HepG2 (cell line): ENCODE data around the gene CIAO3. TPM values are rescaled to one million over a fixed set of nuclear protein-coding genes. Genes with fewer than 3 reads are reported as not detected.

Source experiments
- ATAC-seq: fragments of 200-7000 bp; cut with Tn5 transposase; 3 replicates; pipeline ENCODE4 v1.9.1; 2020; ENCODE audit warnings: mild to moderate bottlenecking, moderate library complexity
- Bru-seq: library from RNA; stranded (reverse); fragments of 400-500 nt; gene quantifications from one replicate; lab custom pipeline; 2021; lab: Mats Ljungman, UMichigan
- BruChase-seq, 2 experiments: library from RNA; stranded (reverse); fragments of 400-500 nt; gene quantifications; one replicate each; lab custom pipeline; 2021; lab: Mats Ljungman, UMichigan
- BruUV-seq: library from RNA; stranded (reverse); fragments of 400-500 nt; replicated peaks from 2 replicates; lab custom pipeline; 2021; lab: Mats Ljungman, UMichigan
- CTCF ChIA-PET: fragments of 300-600 bp; formaldehyde crosslinking; extraction: SDS; loops from one replicate; lab custom pipeline; 2021; ENCODE audit warnings: low total read pairs, inconsistent platforms, low intra/inter-chr PET ratio; lab: Yijun Ruan, JAX
- POLR2A ChIA-PET: fragments of 350-600 bp; sonication (Branson Sonifier 250); formaldehyde crosslinking; loops from one replicate; lab custom pipeline; 2020; ENCODE audit warnings: antibody characterized with exemption, inconsistent platforms; lab: Yijun Ruan, JAX
- DNase-seq: peaks from one replicate; pipeline ENCODE4 v3.0.0-alpha.2; 2015; ENCODE audit warnings: low spot score
- FAIRE-seq: peaks from 3 replicates; lab custom pipeline; 2011; peaks lifted over from hg19 to GRCh38; lab: Jason Lieb, UNC
- H2AFZ ChIP-seq: one replicate; pipeline ENCODE4 v1.6.1; 2011; ENCODE audit warnings: low read length, inconsistent platforms
- H3K27ac ChIP-seq: fragments of 300-600 bp; 3 replicates; pipeline ENCODE4 v1.8.0; 2011; ENCODE audit warnings: mixed run types, mild to moderate bottlenecking, mixed read lengths, low read length, inconsistent platforms; ENCODE audit not compliant: insufficient read depth; ENCODE audit errors: extremely low read length
- H3K27me3 ChIP-seq, 2 experiments: fragments of 200-600 bp in 1 of 2; 2 replicates in 1 of 2; 3 replicates in 1 of 2; pipeline versions ENCODE4 v1.6.0 to v1.8.0; 2011; ENCODE audit warnings: low read length in 2 of 2, mild to moderate bottlenecking in 2 of 2, moderate library complexity in 2 of 2, inconsistent platforms in 1 of 2; ENCODE audit not compliant: insufficient read depth in 2 of 2, control insufficient read depth in 1 of 2
- H3K36me3 ChIP-seq, 2 experiments: fragments of 200-600 bp in 1 of 2; replicated peaks in 1 of 2; 2 replicates in 1 of 2; 3 replicates in 1 of 2; pipeline versions ENCODE4 v1.5.1 to v1.8.0; 2011; ENCODE audit warnings: low read length in 2 of 2, inconsistent platforms in 1 of 2; ENCODE audit not compliant: insufficient read depth in 2 of 2, control insufficient read depth in 1 of 2
- H3K4me1 ChIP-seq: 2 replicates; pipeline ENCODE4 v1.5.1; 2012; ENCODE audit warnings: low read length, inconsistent platforms; ENCODE audit not compliant: insufficient read depth
- H3K4me2 ChIP-seq: 2 replicates; pipeline ENCODE4 v1.6.0; 2011; ENCODE audit warnings: low read depth, low read length, inconsistent platforms
- H3K4me3 ChIP-seq, 3 experiments: fragments of 200-600 bp in 1 of 3; sonication (generic), shearing (Covaris generic) in 1 of 3; replicated peaks in 1 of 3; 2 replicates each; pipeline ENCODE4 v1.5.1; 2011 to 2016; ENCODE audit warnings: low read length in 3 of 3, inconsistent platforms in 2 of 3, low read depth in 2 of 3, mild to moderate bottlenecking in 2 of 3, control low read depth in 1 of 3, mixed read lengths in 1 of 3; ENCODE audit not compliant: insufficient read depth in 1 of 3
- H3K79me2 ChIP-seq: one replicate; pipeline ENCODE4 v1.6.1; 2011; ENCODE audit warnings: low read length, inconsistent platforms; ENCODE audit not compliant: insufficient read depth
- H3K9ac ChIP-seq: 2 replicates; pipeline ENCODE4 v1.6.0; 2011; ENCODE audit warnings: mild to moderate bottlenecking, low read depth, low read length, inconsistent platforms; ENCODE audit not compliant: insufficient read depth
- H3K9me3 ChIP-seq: 2 replicates; pipeline ENCODE4 v1.5.1; 2012; ENCODE audit warnings: mild to moderate bottlenecking, low read length
- H4K20me1 ChIP-seq: 2 replicates; pipeline ENCODE4 v1.6.0; 2011; ENCODE audit warnings: inconsistent platforms, mild to moderate bottlenecking, low read length, moderate library complexity; ENCODE audit not compliant: insufficient read depth
- ELF4 ChIP-seq: sonication (generic); formaldehyde crosslinking; IDR thresholded peaks from 2 replicates; pipeline ENCODE4 v1.5.0; 2020; ENCODE audit warnings: missing genetic modification reagents, mild to moderate bottlenecking, moderate library complexity, borderline replicate concordance
- FOXA3 ChIP-seq: IDR thresholded peaks from 2 replicates; pipeline ENCODE4 v1.6.1; 2016; ENCODE audit warnings: missing genetic modification reagents, missing compliant biosample characterization
- GLI4 ChIP-seq: sonication (generic); formaldehyde crosslinking; IDR thresholded peaks from 2 replicates; pipeline ENCODE4 v1.5.1; 2020; ENCODE audit warnings: missing genetic modification reagents, mild to moderate bottlenecking, moderate library complexity, borderline replicate concordance
- GTF3A ChIP-seq: sonication (generic); formaldehyde crosslinking; conservative IDR thresholded peaks from 2 replicates; pipeline ENCODE4 v1.4.0; 2020; ENCODE audit warnings: mild to moderate bottlenecking, missing genetic modification reagents
- KLF16 ChIP-seq, 2 experiments: sonication (generic) in 1 of 2; formaldehyde crosslinking in 1 of 2; IDR thresholded peaks; 2 replicates each; pipeline versions ENCODE4 v1.6.1 to v1.8.0; 2016 to 2023; ENCODE audit warnings: missing genetic modification reagents in 2 of 2, missing compliant biosample characterization in 1 of 2
- KLF6 ChIP-seq: IDR thresholded peaks from 2 replicates; pipeline ENCODE4 v1.8.0; 2016; ENCODE audit warnings: missing biosample characterization, missing genetic modification reagents
- POGZ ChIP-seq: sonication (generic); formaldehyde crosslinking; IDR thresholded peaks from 2 replicates; pipeline ENCODE4 v1.4.0; 2020; ENCODE audit warnings: mild to moderate bottlenecking, missing genetic modification reagents
- POLR2A ChIP-seq, 2 experiments: IDR thresholded peaks; 2 replicates each; pipeline ENCODE4 v1.6.1; 2011; ENCODE audit warnings: low read depth in 2 of 2, low read length in 2 of 2, mild to moderate bottlenecking in 1 of 2, moderate library complexity in 1 of 2; ENCODE audit not compliant: insufficient read depth in 1 of 2
- RAD51 ChIP-seq: fragments of 450-650 bp; IDR thresholded peaks from 2 replicates; pipeline ENCODE4 v1.6.1; 2016; ENCODE audit warnings: borderline replicate concordance
- TFAP4 ChIP-seq: sonication (generic); IDR thresholded peaks from 2 replicates; pipeline ENCODE4 v1.6.1; 2016; ENCODE audit warnings: low read depth, borderline replicate concordance
- THAP11 ChIP-seq: IDR thresholded peaks from 2 replicates; pipeline ENCODE4 v1.6.1; 2016; ENCODE audit warnings: missing biosample characterization, missing genetic modification reagents
- ZNF460 ChIP-seq: sonication (generic); formaldehyde crosslinking; IDR thresholded peaks from 2 replicates; pipeline ENCODE4 v1.5.1; 2020; ENCODE audit warnings: missing genetic modification reagents, mild to moderate bottlenecking, borderline replicate concordance
- ZNF563 ChIP-seq: sonication (generic); formaldehyde crosslinking; IDR thresholded peaks from 2 replicates; pipeline ENCODE4 v1.8.0; 2022; ENCODE audit warnings: mild to moderate bottlenecking, moderate library complexity, missing genetic modification reagents
- ZNF616 ChIP-seq: sonication (generic); formaldehyde crosslinking; IDR thresholded peaks from 2 replicates; pipeline ENCODE4 v1.5.0; 2020; ENCODE audit warnings: low read depth, mild to moderate bottlenecking, missing genetic modification reagents
- ZNF713 ChIP-seq: sonication (generic); formaldehyde crosslinking; IDR thresholded peaks from 2 replicates; pipeline ENCODE4 v1.4.0; 2020; ENCODE audit warnings: mild to moderate bottlenecking, missing genetic modification reagents
- ZNF720 ChIP-seq: sonication (generic); formaldehyde crosslinking; IDR thresholded peaks from 2 replicates; pipeline ENCODE4 v1.4.0; 2020; ENCODE audit warnings: missing genetic modification reagents
- WGBS: methylation state at CpG from one replicate; pipeline ENCODE4 v1.1.6; 2017; ENCODE audit warnings: low lambda C conversion rate; 5-methylcytosine and 5-hydroxymethylcytosine counted together
- in situ Hi-C: cut with HindIII; loops from 2 replicates; pipeline ENCODE4 v1.10.0; 2017; ENCODE audit warnings: low pct_unique_long_range_greater_than_20kb; ENCODE audit not compliant: extremely low pct_ligation_motif_present
- intact Hi-C: fragments of 100-400 bp; cut with micrococcal nuclease; formaldehyde crosslinking; loops from one replicate; pipeline ENCODE4 v1.10.0; 2022; ENCODE audit not compliant: unreplicated experiment
- long read RNA-seq, 2 experiments: library from RNA in 1 of 2; library from polyadenylated mRNA in 1 of 2; stranded (forward) in 1 of 2; unstranded in 1 of 2; transcript quantifications; one replicate each; pipeline ENCODE4 v2.0.0, GENCODE V29; 2019 to 2022
- polyA minus RNA-seq, 3 experiments: library from RNA; depleted of rRNA, polyadenylated mRNA; stranded (reverse); fragments of >200 nt; gene quantifications; 2 replicates each; pipeline ENCODE4 v1.2.3, GENCODE V29; 2011; ENCODE audit warnings: low replicate concordance in 1 of 3
- polyA plus RNA-seq, 8 experiments: library from polyadenylated mRNA; depleted of rRNA in 3 of 8; stranded (reverse) in 7 of 8; unstranded in 1 of 8; fragments of >200 nt; fragmentation: Illumina TruSeq in 4 of 8; extraction: Trizol in 4 of 8; gene quantifications; 2 replicates each; pipeline versions ENCODE4 v1.2.1 to v1.2.3, GENCODE V29; 2011 to 2016; ENCODE audit warnings: low read depth in 4 of 8, missing spikeins in 1 of 8, mixed read lengths in 1 of 8; ENCODE audit not compliant: insufficient read depth in 1 of 8
- total RNA-seq, 5 experiments: library from RNA; depleted of rRNA; stranded (reverse); fragments of >200 nt; fragmentation: Illumina TruSeq; extraction: Trizol; gene quantifications; 2 replicates each; pipeline ENCODE4 v1.2.3, GENCODE V29; 2016; ENCODE audit warnings: low read depth in 1 of 5

Gene CIAO3
- total RNA-seq (2016; rRNA removed; fragmentation: Illumina TruSeq; extraction: Trizol), result 16.9 and 21.7 TPM in 2 replicates
- total RNA-seq (2016; cell fraction: cytosol; rRNA removed; fragmentation: Illumina TruSeq; extraction: Trizol; ENCODE audit: low read depth), result 7.0 and 7.4 TPM in 2 replicates
- total RNA-seq (2016; cell fraction: insoluble cytoplasmic fraction; rRNA removed; fragmentation: Illumina TruSeq; extraction: Trizol), result 15.6 and 20.7 TPM in 2 replicates
- 5.7 and 7.5 TPM in 2 replicates for total RNA-seq (2016; cell fraction: membrane; rRNA removed; fragmentation: Illumina TruSeq; extraction: Trizol)
- total RNA-seq (2016; cell fraction: nucleus; rRNA removed; fragmentation: Illumina TruSeq; extraction: Trizol), result 14.7 and 17.4 TPM in 2 replicates
- 25.0 and 25.2 TPM in 2 replicates for polyA plus RNA-seq (2011; rRNA removed)
- polyA plus RNA-seq (2011; cell fraction: cytosol; rRNA removed), result 10.2 and 14.3 TPM in 2 replicates
- polyA plus RNA-seq (2011; cell fraction: nucleus; rRNA removed), result 96.0 and 123 TPM in 2 replicates
- polyA plus RNA-seq (2012), result 12.1 and 17.0 TPM in 2 replicates
- 1.3 and 1.4 TPM in 2 replicates for polyA plus RNA-seq (2016; cell fraction: cytosol; fragmentation: Illumina TruSeq; extraction: Trizol; ENCODE audit: low read depth)
- 14.0 TPM in 2 replicates for polyA plus RNA-seq (2016; cell fraction: insoluble cytoplasmic fraction; fragmentation: Illumina TruSeq; extraction: Trizol; ENCODE audit: low read depth)
- polyA plus RNA-seq (2016; cell fraction: membrane; fragmentation: Illumina TruSeq; extraction: Trizol; ENCODE audit: low read depth), result 3.2 and 3.5 TPM in 2 replicates
- 31.2 and 33.5 TPM in 2 replicates for polyA plus RNA-seq (2016; cell fraction: nucleus; fragmentation: Illumina TruSeq; extraction: Trizol; ENCODE audit: insufficient read depth, low read depth)
- 29.7 and 30.3 TPM in 2 replicates for polyA minus RNA-seq (2011; rRNA and poly(A)+ RNA removed; ENCODE audit: low replicate concordance)
- polyA minus RNA-seq (2011; cell fraction: cytosol; rRNA and poly(A)+ RNA removed), result 6.2 and 6.9 TPM in 2 replicates
- polyA minus RNA-seq (2011; cell fraction: nucleus; rRNA and poly(A)+ RNA removed), result 44.2 and 47.5 TPM in 2 replicates
- percentile 45 among the genes with signal in this experiment for Bru-seq, nascent RNA
- BruChase-seq, experiment 1, labeled RNA remaining after a 6-hour chase, result percentile 60 among the genes with signal in this experiment
- BruChase-seq, experiment 2, labeled RNA remaining after a 2-hour chase, result percentile 53 among the genes with signal in this experiment
- long read RNA-seq, experiment 1, transcript CIAO3-201 (11 exons, 2,112 nt), result major isoform, 22 of 32 reads
- long read RNA-seq, experiment 1, partial matches to known transcripts, result 2 of 32 reads
- long read RNA-seq, experiment 1, other reads (novel, unspliced or antisense), result 6 of 32 reads
- long read RNA-seq, experiment 2, transcript CIAO3-201 (11 exons, 2,112 nt), result major isoform, 19 of 40 reads
- long read RNA-seq, experiment 2, partial matches to known transcripts, result 9 of 40 reads
- long read RNA-seq, experiment 2, other reads (novel, unspliced or antisense), result 7 of 40 reads

GRCh38 chr16:740764-741505 is at the start of gene CIAO3:
CIAO3 (minus strand) TSS chr16:740997; CDS start chr16:740985, 12 bp downstream.
- no TSS peak for BruUV-seq
- in situ Hi-C loops, result loop anchor here (5.0 kb wide), 1 partner anchor 46 kb away; the partner anchor contains the start of genes CHTF18 and RPUSD1
- no peaks in the 10 kb centered on the region for H3K27me3 ChIP-seq
- TF ChIP-seq ZNF713 (CRISPR knock-in tag) (peak; percentile 33; the same call in 1 of the 2 replicates), GLI4 (peak; percentile 84; the same call in 1 of the 2 replicates), POLR2A (IDR thresholded peaks at IDR 0.05; ENCODE audit: insufficient read depth in 1 of 2, low read depth in 2 of 2, low read length in 2 of 2) (peak; percentile 50 to 68; a peak in 3 of 4 replicates), GTF3A (CRISPR knock-in tag) (peak; percentile 95), RAD51 (no peak), ZNF720 (CRISPR knock-in tag) (no peak), ZNF460 (CRISPR knock-in tag) (no peak; the same call in 1 of the 2 replicates), ELF4 (CRISPR knock-in tag) (peak; percentile 68; the same call in 1 of the 2 replicates), KLF16 (CRISPR knock-in tag; IDR thresholded peaks at IDR 0.05) (peak in 1 of 2 experiments; percentile 94; a peak in 2 of 4 replicates), THAP11 (peak; percentile 95), TFAP4 (peak; percentile 90; the same call in 1 of the 2 replicates), ZNF563 (CRISPR knock-in tag) (0 out of 2 replicates have a peak, but pooled peaks have one; percentile 24), FOXA3 (CRISPR knock-in tag) (peak; percentile 64), KLF6 (CRISPR knock-in tag) (peak; percentile 87), ZNF616 (CRISPR knock-in tag) (no peak), POGZ (CRISPR knock-in tag) (peak; percentile 43; the same call in 1 of the 2 replicates)

More at GRCh38 chr16:740764-741505, at the start of gene CIAO3:
- Histone ChIP-seq H3K9ac (peak within 1 kb of the TSS; percentile 86), H3K4me3 (peak within 1 kb of the TSS; percentile 94 to 97 (median 95)), H4K20me1 (no peaks in the 10 kb centered on the region), H3K36me3 (peaks cover 0 to 9% of the 10 kb centered on the region in 2 experiments; a peak in 2 of 5 replicates), H3K4me2 (peak within 1 kb of the TSS; percentile 88), H3K79me2 (no peaks in the 10 kb centered on the region), H3K9me3 (no peaks in the 10 kb centered on the region), H3K27ac (peak within 1 kb of the TSS; percentile 59), H3K4me1 (peaks cover 18% of the 10 kb centered on the region), H2AFZ (no peak within 1 kb of the TSS)
- DNase-seq, result peak; percentile 79
- 3% methylated on average over 15 of the region's 79 CpGs for WGBS
- ChIA-PET POLR2A (interaction anchor here (0.8 to 3.3 kb wide), 10 partner anchors 9 to 47 kb away, joined by 3 to 22 read pairs (median 4); partner anchors contain the start of genes ANTKMT, CCDC78, CHTF18 and HAGHL), CTCF (interaction anchor here (1.3 kb wide), 1 partner anchor 28 kb away, joined by 3 read pairs; no protein-coding TSS in a partner anchor)
- intact Hi-C loops, result no loop called here
- FAIRE-seq, result peak; percentile 21
- peak; percentile 85 for ATAC-seq
